ENCODE data around the gene NCKAP5L. TPM values are rescaled to one million over a fixed set of nuclear protein-coding genes. Genes with fewer than 3 reads are reported as not detected.
A peak's percentile ranks its signal among the peaks of the same experiment; 100 is the strongest.

The NCKAP5L gene
- total RNA-seq, 4 donors from 2014 or later = 8.4 to 15.5 (median 10.4) TPM

DNA sequence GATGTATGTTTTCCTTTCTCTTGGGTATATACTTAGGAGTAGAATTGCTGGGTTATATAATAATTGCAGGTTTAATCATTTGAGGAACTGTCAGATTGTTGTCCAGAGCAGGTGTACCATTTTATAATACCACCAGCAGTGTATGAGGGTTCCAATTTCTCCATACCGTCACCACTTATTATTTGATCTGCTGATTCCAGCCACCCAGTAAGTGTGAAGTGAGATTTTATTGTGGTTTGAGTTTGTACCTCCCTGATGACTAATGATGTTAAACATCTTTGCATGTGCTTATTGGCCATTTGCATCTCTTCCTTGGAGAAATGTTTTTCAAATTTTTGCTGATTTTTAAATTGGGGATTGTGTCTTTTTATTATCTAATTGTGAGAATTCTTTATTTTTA lies 15.1 kb downstream of the NCKAP5L start:
- in situ Hi-C loops (cut with MboI; ENCODE audit: low sequenced_read_pairs in 4 of 4) = no loop called here

DNA sequence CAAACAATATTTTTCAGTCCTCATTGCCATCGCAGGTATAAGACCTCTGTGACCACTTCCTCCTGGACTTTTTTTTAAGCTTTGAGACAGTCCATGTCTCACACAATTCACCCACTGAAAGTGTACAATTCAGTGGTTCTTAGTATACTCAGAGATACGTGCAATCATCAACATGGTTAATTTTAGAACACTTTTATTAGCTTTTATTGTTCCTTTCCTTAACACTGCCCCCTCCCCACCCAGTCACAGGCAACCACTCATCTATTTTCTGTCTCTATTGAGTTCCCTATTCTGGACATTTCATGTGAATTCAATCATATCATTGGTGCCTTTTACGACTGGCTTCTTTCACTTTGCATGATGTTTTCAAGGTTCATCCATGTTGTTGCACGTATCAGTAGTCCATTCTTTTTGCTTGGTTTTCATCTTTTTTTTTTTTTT lies 16.2 kb downstream of the NCKAP5L start:
- intact Hi-C loops (cut with DNase I; ENCODE audit: low total_unique reads) (no loop called here), in situ Hi-C loops (cut with MboI; ENCODE audit: low sequenced_read_pairs in 4 of 4) (no loop called here)
- no peak for ATAC-seq
- H3K36me3 ChIP-seq = no peaks in the 10 kb centered on the region
- no peaks in the 10 kb centered on the region for H3K27me3 ChIP-seq
- DNase-seq = no peak
- TF ChIP-seq, protein P1, sequence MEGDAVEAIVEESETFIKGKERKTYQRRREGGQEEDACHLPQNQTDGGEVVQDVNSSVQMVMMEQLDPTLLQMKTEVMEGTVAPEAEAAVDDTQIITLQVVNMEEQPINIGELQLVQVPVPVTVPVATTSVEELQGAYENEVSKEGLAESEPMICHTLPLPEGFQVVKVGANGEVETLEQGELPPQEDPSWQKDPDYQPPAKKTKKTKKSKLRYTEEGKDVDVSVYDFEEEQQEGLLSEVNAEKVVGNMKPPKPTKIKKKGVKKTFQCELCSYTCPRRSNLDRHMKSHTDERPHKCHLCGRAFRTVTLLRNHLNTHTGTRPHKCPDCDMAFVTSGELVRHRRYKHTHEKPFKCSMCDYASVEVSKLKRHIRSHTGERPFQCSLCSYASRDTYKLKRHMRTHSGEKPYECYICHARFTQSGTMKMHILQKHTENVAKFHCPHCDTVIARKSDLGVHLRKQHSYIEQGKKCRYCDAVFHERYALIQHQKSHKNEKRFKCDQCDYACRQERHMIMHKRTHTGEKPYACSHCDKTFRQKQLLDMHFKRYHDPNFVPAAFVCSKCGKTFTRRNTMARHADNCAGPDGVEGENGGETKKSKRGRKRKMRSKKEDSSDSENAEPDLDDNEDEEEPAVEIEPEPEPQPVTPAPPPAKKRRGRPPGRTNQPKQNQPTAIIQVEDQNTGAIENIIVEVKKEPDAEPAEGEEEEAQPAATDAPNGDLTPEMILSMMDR (IDR thresholded peaks at IDR 0.05 in 4 of 5, conservative IDR thresholded peaks at IDR 0.05 in 1 of 5) = no peak
- TF ChIP-seq POLR2A (IDR thresholded peaks at IDR 0.05) = no peak
- H3K9me3 ChIP-seq = no peaks in the 10 kb centered on the region
- no peak overlapping the region for H3K27ac ChIP-seq
- H3K4me3 ChIP-seq = no peak overlapping the region
- H3K4me1 ChIP-seq = peaks cover 34 to 35% of the 10 kb centered on the region in 2 donors

More for the DNA sequence above, 15.1 kb downstream of the NCKAP5L start:
- TF ChIP-seq, protein P1 (IDR thresholded peaks at IDR 0.05 in 4 of 5, conservative IDR thresholded peaks at IDR 0.05 in 1 of 5) = no peak
- no peak for TF ChIP-seq POLR2A (IDR thresholded peaks at IDR 0.05)
- Histone ChIP-seq H3K36me3 (no peaks in the 10 kb centered on the region), H3K9me3 (no peaks in the 10 kb centered on the region), H3K27ac (no peak overlapping the region), H3K4me1 (peaks cover 29 to 33% of the 10 kb centered on the region in 2 donors), H3K27me3 (no peaks in the 10 kb centered on the region), H3K4me3 (no peak overlapping the region)
- intact Hi-C loops (cut with DNase I; ENCODE audit: low total_unique reads) = no loop called here
- DNase-seq = no peak
- no peak for ATAC-seq

DNA sequence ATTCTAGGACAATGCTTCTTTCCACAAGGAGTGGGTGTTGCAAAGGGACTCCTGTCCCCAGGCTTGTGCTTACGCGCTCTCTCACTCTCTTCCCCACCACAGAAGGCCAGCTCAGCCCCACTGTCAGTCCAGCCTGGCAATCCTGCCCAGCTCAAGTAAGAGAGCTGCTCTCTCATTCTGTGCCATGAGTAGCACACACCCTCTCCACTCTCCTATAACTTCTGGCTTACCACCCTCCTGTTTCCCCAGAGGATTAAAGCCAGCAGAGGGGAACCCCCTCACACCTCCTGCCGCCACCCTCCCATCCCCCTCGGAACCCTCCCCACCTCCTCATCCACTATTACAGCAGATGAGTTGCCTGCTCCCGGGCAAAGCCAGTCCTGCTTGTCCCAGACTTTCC lies 17.1 kb downstream of the NCKAP5L start:
- no peak for TF ChIP-seq POLR2A (IDR thresholded peaks at IDR 0.05)
- TF ChIP-seq, protein P1 (IDR thresholded peaks at IDR 0.05 in 4 of 5, conservative IDR thresholded peaks at IDR 0.05 in 1 of 5) = no peak
- peaks cover 0 to 2% of the 10 kb centered on the region in 2 donors for H3K36me3 ChIP-seq
- no peak overlapping the region for H3K4me3 ChIP-seq
- peaks cover 34 to 35% of the 10 kb centered on the region in 2 donors for H3K4me1 ChIP-seq
- no peaks in the 10 kb centered on the region for H3K27me3 ChIP-seq
- in situ Hi-C loops (cut with MboI; ENCODE audit: low sequenced_read_pairs in 4 of 4) = no loop called here
- DNase-seq = no peak
- peak in 1 of 2 donors; percentile 26 for ATAC-seq
- H3K9me3 ChIP-seq = no peaks in the 10 kb centered on the region
- H3K27ac ChIP-seq = peak overlapping the region in 2 of 4 donors; percentile 76 to 77
- intact Hi-C loops (cut with DNase I; ENCODE audit: low total_unique reads) = no loop called here

DNA sequence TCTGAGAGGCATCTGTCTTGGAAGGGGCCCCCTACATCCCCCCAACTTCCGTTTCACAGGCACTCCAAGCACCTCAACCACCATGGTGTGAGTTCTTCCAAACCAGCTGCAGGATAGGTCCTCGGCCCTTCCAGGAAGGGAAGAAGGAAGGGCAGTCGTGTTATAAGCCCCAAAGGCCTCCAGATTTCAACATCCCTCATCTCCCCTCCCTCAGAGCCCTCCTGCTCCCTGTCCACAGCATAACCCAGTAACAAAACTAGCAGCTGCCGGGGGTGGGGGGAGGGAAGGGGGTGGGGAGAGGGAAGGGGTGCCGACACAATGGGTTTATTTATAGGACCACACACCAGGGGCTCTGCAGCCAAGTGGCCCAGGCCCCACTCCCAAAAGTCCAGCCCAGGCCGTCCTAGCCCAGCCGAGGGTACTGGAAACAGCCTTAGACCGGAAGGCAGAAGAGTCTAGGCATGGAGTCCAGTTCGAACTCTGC lies 18.3 kb downstream of the NCKAP5L start:
- Histone ChIP-seq H3K4me3 (peak overlapping the region in 1 of 4 donors; percentile 27), H3K4me1 (peaks cover 32 to 35% of the 10 kb centered on the region in 2 donors), H3K9me3 (no peaks in the 10 kb centered on the region), H3K27ac (peak overlapping the region; percentile 66 to 77 (median 76)), H3K36me3 (peaks cover 0 to 13% of the 10 kb centered on the region in 2 donors), H3K27me3 (no peaks in the 10 kb centered on the region)
- intact Hi-C loops (cut with DNase I; ENCODE audit: low total_unique reads) = no loop called here
- in situ Hi-C loops (cut with MboI; ENCODE audit: low sequenced_read_pairs in 4 of 4) = no loop called here
- ATAC-seq = peak in 1 of 2 donors; percentile 16
- DNase-seq = no peak
- TF ChIP-seq POLR2A (IDR thresholded peaks at IDR 0.05) = no peak
- TF ChIP-seq, protein P1 (IDR thresholded peaks at IDR 0.05 in 4 of 5, conservative IDR thresholded peaks at IDR 0.05 in 1 of 5) = no peak
